ENCODE results near the gene STYXL2. TPM values are rescaled to one million over a fixed set of nuclear protein-coding genes. Genes with fewer than 3 reads are reported as not detected.

Gene STYXL2
- total RNA-seq, 1 experiment from 2014 or later: not detected

GRCh38 chr1:167116174-167116573 is 22.3 kb downstream of the STYXL2 start:
- POLR2A ChIA-PET: interaction anchor here (0.6 to 1.0 kb wide), 2 partner anchors 29 to 38 kb away, joined by 3 to 4 read pairs; no protein-coding TSS in a partner anchor
- H3K4me3 Mint-ChIP-seq (ENCODE audit: unreplicated experiment): no peak overlapping the region
- TF ChIP-seq CTCF (IDR thresholded peaks at IDR 0.05; ENCODE audit: unreplicated experiment): no peak
- H3K9me3 Mint-ChIP-seq (ENCODE audit: unreplicated experiment): no peaks in the 10 kb centered on the region
- peaks cover 12% of the 10 kb centered on the region for H3K27me3 Mint-ChIP-seq (ENCODE audit: insufficient read depth, unreplicated experiment)
- no peaks in the 10 kb centered on the region for H3K36me3 Mint-ChIP-seq (ENCODE audit: insufficient read depth, unreplicated experiment)
- H3K27ac Mint-ChIP-seq (ENCODE audit: low read depth, unreplicated experiment): no peak overlapping the region
- no peaks in the 10 kb centered on the region for H3K4me1 Mint-ChIP-seq (ENCODE audit: insufficient read depth, unreplicated experiment)
- intact Hi-C loops (cut with micrococcal nuclease): no loop called here
- CTCF ChIA-PET: interaction anchor here (0.5 to 3.5 kb wide), 5 partner anchors 58 to 414 kb away, joined by 3 to 13 read pairs (median 3); no protein-coding TSS in a partner anchor
- BruUV-seq (replicated peaks): no TSS peak
- no peak for DNase-seq (ENCODE audit: unreplicated experiment)

GRCh38 chr1:167117225-167117624 is 23.4 kb downstream of the STYXL2 start:
- intact Hi-C loops (cut with micrococcal nuclease): no loop called here
- ChIA-PET CTCF (interaction anchor here (0.6 to 3.5 kb wide), 3 partner anchors 9 to 59 kb away, joined by 3 to 13 read pairs (median 5); no protein-coding TSS in a partner anchor), POLR2A (interaction anchor here (1.0 kb wide), 1 partner anchor 30 kb away, joined by 4 read pairs; no protein-coding TSS in a partner anchor)
- H3K9me3 Mint-ChIP-seq (ENCODE audit: unreplicated experiment): no peaks in the 10 kb centered on the region
- DNase-seq (ENCODE audit: unreplicated experiment): no peak
- no peak overlapping the region for H3K27ac Mint-ChIP-seq (ENCODE audit: low read depth, unreplicated experiment)
- H3K4me1 Mint-ChIP-seq (ENCODE audit: insufficient read depth, unreplicated experiment): no peaks in the 10 kb centered on the region
- BruUV-seq (replicated peaks): no TSS peak
- H3K4me3 Mint-ChIP-seq (ENCODE audit: unreplicated experiment): no peak overlapping the region
- peaks cover 12% of the 10 kb centered on the region for H3K27me3 Mint-ChIP-seq (ENCODE audit: insufficient read depth, unreplicated experiment)
- H3K36me3 Mint-ChIP-seq (ENCODE audit: insufficient read depth, unreplicated experiment): no peaks in the 10 kb centered on the region
- no peak for TF ChIP-seq CTCF (IDR thresholded peaks at IDR 0.05; ENCODE audit: unreplicated experiment)

GRCh38 chr1:167118188-167118587 is 24.3 kb downstream of the STYXL2 start:
- Mint-ChIP-seq H3K27ac (ENCODE audit: low read depth, unreplicated experiment) (no peak overlapping the region), H3K36me3 (ENCODE audit: insufficient read depth, unreplicated experiment) (no peaks in the 10 kb centered on the region), H3K4me3 (ENCODE audit: unreplicated experiment) (no peak overlapping the region), H3K9me3 (ENCODE audit: unreplicated experiment) (no peaks in the 10 kb centered on the region), H3K27me3 (ENCODE audit: insufficient read depth, unreplicated experiment) (peaks cover 12% of the 10 kb centered on the region), H3K4me1 (ENCODE audit: insufficient read depth, unreplicated experiment) (no peaks in the 10 kb centered on the region)
- ChIA-PET POLR2A (interaction anchor here (1.0 kb wide), 1 partner anchor 70 kb away, joined by 3 read pairs; no protein-coding TSS in a partner anchor), CTCF (interaction anchor here (0.6 to 1.3 kb wide), 6 partner anchors 9 to 416 kb away, joined by 3 read pairs; no protein-coding TSS in a partner anchor)
- no peak for TF ChIP-seq CTCF (IDR thresholded peaks at IDR 0.05; ENCODE audit: unreplicated experiment)
- BruUV-seq (replicated peaks): no TSS peak
- no peak for DNase-seq (ENCODE audit: unreplicated experiment)
- intact Hi-C loops (cut with micrococcal nuclease): no loop called here

GRCh38 chr1:167119696-167120095 is 25.8 kb downstream of the STYXL2 start:
- intact Hi-C loops (cut with micrococcal nuclease): loop anchor here (10.0 kb wide), 1 partner anchor 205 kb away; no protein-coding TSS in a partner anchor
- Mint-ChIP-seq H3K27ac (ENCODE audit: low read depth, unreplicated experiment) (no peak overlapping the region), H3K9me3 (ENCODE audit: unreplicated experiment) (no peaks in the 10 kb centered on the region), H3K27me3 (ENCODE audit: insufficient read depth, unreplicated experiment) (peaks cover 11% of the 10 kb centered on the region), H3K4me1 (ENCODE audit: insufficient read depth, unreplicated experiment) (no peaks in the 10 kb centered on the region), H3K4me3 (ENCODE audit: unreplicated experiment) (no peak overlapping the region), H3K36me3 (ENCODE audit: insufficient read depth, unreplicated experiment) (no peaks in the 10 kb centered on the region)
- no peak for DNase-seq (ENCODE audit: unreplicated experiment)
- CTCF ChIA-PET: interaction anchor here (0.8 kb wide), 1 partner anchor 53 kb away, joined by 4 read pairs; no protein-coding TSS in a partner anchor
- BruUV-seq (replicated peaks): no TSS peak
- POLR2A ChIA-PET: no interaction called here
- TF ChIP-seq CTCF (IDR thresholded peaks at IDR 0.05; ENCODE audit: unreplicated experiment): no peak
